ENCODE results near the gene ASL. TPM values are rescaled to one million over a fixed set of nuclear protein-coding genes. Genes with fewer than 3 reads are reported as not detected.

The ASL gene
- total RNA-seq, 1 experiment from 2014 or later, result 46.9 TPM

DNA sequence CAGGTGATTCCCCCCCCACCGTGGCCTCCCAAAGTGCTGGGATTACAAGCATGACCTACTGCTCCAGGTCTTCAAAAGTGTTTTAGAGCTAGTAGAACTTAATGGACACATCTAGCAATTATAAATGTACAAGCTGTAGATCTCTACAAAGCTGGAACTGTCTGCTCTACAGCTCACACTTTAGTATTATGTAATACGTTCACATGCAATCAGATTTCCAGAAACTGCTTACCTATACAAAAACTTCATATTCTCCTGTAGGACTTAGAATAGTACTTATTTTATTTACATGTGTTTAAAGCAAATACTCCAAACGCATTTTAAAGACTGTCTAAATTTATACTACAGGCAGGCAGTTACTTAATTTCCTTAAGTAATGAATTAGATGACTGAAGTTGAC, 39.2 kb upstream of the ASL start:
- Histone ChIP-seq H4K20me1 (ENCODE audit: insufficient read depth) (no peaks in the 10 kb centered on the region), H3K79me2 (ENCODE audit: insufficient read depth, low read length) (no peaks in the 10 kb centered on the region), H3K4me3 (replicated peaks in 1 of 2; ENCODE audit: low read depth in 1 of 2, low read length in 2 of 2) (no peak overlapping the region), H3K27me3 (ENCODE audit: insufficient read depth, low read length) (no peaks in the 10 kb centered on the region), H3K9me3 (ENCODE audit: control insufficient read depth in 1 of 2, insufficient read depth in 1 of 2, low read depth in 1 of 2, low read length in 2 of 2) (no peaks in the 10 kb centered on the region), H3K4me1 (ENCODE audit: control insufficient read depth in 1 of 2, insufficient read depth in 2 of 2, low read length in 2 of 2) (no peaks in the 10 kb centered on the region), H3K27ac (ENCODE audit: low read depth, low read length) (no peak overlapping the region), H2AFZ (ENCODE audit: low read depth, low read length, poor library complexity, severe bottlenecking) (no peak overlapping the region), H3K9ac (ENCODE audit: low read length) (no peak overlapping the region), H3K9me2 (ENCODE audit: insufficient read depth) (no peaks in the 10 kb centered on the region), H3K4me2 (ENCODE audit: low read length) (no peak overlapping the region), H3K36me3 (ENCODE audit: control insufficient read depth in 1 of 2, insufficient read depth in 2 of 2, low read length in 2 of 2) (no peaks in the 10 kb centered on the region)
- ChIA-PET CTCF (no interaction called here), RAD21 (ENCODE audit: low non-redundant PET in 1 of 2, low total read pairs in 2 of 2, uncharacterized antibody in 2 of 2, unreplicated experiment in 2 of 2) (interaction anchor here in 1 of 2 experiments (1.1 kb wide), 1 partner anchor 457 kb away, joined by 3 read pairs; no protein-coding TSS in a partner anchor), POLR2A (no interaction called here)
- intact Hi-C loops (cut with micrococcal nuclease), result loop anchor here (10.0 kb wide), 1 partner anchor 118 kb away; no protein-coding TSS in a partner anchor
- ATAC-seq (no peak), DNase-seq (ENCODE audit: low read depth, low spot score) (no peak)
- no TSS peak for BruUV-seq (replicated peaks)
- no peak for TF ChIP-seq EGR1 (IDR thresholded peaks at IDR 0.05; ENCODE audit: low read depth)
- TF ChIP-seq ZFX (IDR thresholded peaks at IDR 0.05), result no peak
- no peak for TF ChIP-seq RAD21 (IDR thresholded peaks at IDR 0.05; ENCODE audit: low read depth)
- no peak for TF ChIP-seq YY1 (IDR thresholded peaks at IDR 0.05; ENCODE audit: extremely low read depth, insufficient replicate concordance, low read depth, low read length)
- TF ChIP-seq SP1 (IDR thresholded peaks at IDR 0.05; ENCODE audit: low read depth), result no peak
- TF ChIP-seq TCF7L2 (IDR thresholded peaks at IDR 0.05; ENCODE audit: borderline replicate concordance, extremely low read depth, insufficient read depth, insufficient read length), result no peak
- no peak for TF ChIP-seq POLR2AphosphoS5 (IDR thresholded peaks at IDR 0.05; ENCODE audit: low read depth, low read length)
- TF ChIP-seq POLR2A (IDR thresholded peaks at IDR 0.05; ENCODE audit: borderline replicate concordance, extremely low read depth, insufficient read depth, insufficient read length), result no peak
- no peak for TF ChIP-seq SIN3A (IDR thresholded peaks at IDR 0.05; ENCODE audit: low read depth)

DNA sequence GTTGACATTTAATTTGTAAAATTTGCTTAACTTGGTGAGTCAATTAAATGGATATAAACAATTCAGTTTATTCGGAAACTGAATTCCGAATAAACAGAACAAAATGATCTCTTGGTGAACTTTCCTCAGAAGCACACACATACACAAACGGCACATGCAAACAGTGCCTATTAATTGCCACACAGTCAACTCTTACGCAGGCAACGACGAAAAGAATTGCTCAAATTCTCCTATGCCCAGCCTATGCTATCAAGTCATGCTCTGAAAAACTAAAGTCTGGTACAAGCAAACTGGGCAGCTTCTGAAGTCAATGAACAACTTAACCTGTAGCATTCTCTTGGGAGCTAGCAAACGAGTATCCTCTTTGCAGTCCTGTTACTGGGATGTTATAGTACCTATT, 38.8 kb upstream of the ASL start:
- Histone ChIP-seq H3K79me2 (ENCODE audit: insufficient read depth, low read length) (no peaks in the 10 kb centered on the region), H3K9me3 (ENCODE audit: control insufficient read depth in 1 of 2, insufficient read depth in 1 of 2, low read depth in 1 of 2, low read length in 2 of 2) (no peaks in the 10 kb centered on the region), H2AFZ (ENCODE audit: low read depth, low read length, poor library complexity, severe bottlenecking) (no peak overlapping the region), H3K9ac (ENCODE audit: low read length) (no peak overlapping the region), H3K4me3 (replicated peaks in 1 of 2; ENCODE audit: low read depth in 1 of 2, low read length in 2 of 2) (no peak overlapping the region), H4K20me1 (ENCODE audit: insufficient read depth) (no peaks in the 10 kb centered on the region), H3K4me1 (ENCODE audit: control insufficient read depth in 1 of 2, insufficient read depth in 2 of 2, low read length in 2 of 2) (no peaks in the 10 kb centered on the region), H3K9me2 (ENCODE audit: insufficient read depth) (no peaks in the 10 kb centered on the region), H3K27ac (ENCODE audit: low read depth, low read length) (no peak overlapping the region), H3K4me2 (ENCODE audit: low read length) (no peak overlapping the region), H3K27me3 (ENCODE audit: insufficient read depth, low read length) (no peaks in the 10 kb centered on the region), H3K36me3 (ENCODE audit: control insufficient read depth in 1 of 2, insufficient read depth in 2 of 2, low read length in 2 of 2) (no peaks in the 10 kb centered on the region)
- intact Hi-C loops (cut with micrococcal nuclease), result loop anchor here (10.0 kb wide), 1 partner anchor 118 kb away; no protein-coding TSS in a partner anchor
- CTCF ChIA-PET, result no interaction called here
- DNase-seq (ENCODE audit: low read depth, low spot score) (no peak), ATAC-seq (no peak)
- POLR2A ChIA-PET, result no interaction called here
- TF ChIP-seq SRF (IDR thresholded peaks at IDR 0.05; ENCODE audit: low read depth) (no peak), TCF7L2 (IDR thresholded peaks at IDR 0.05; ENCODE audit: borderline replicate concordance, extremely low read depth, insufficient read depth, insufficient read length) (no peak), REST (IDR thresholded peaks at IDR 0.05; ENCODE audit: low read depth) (no peak), YY1 (IDR thresholded peaks at IDR 0.05; ENCODE audit: extremely low read depth, insufficient replicate concordance, low read depth, low read length) (no peak), ZFX (IDR thresholded peaks at IDR 0.05) (no peak), RAD21 (IDR thresholded peaks at IDR 0.05; ENCODE audit: low read depth) (no peak), FOSL1 (IDR thresholded peaks at IDR 0.05; ENCODE audit: low read depth) (no peak), CEBPB (IDR thresholded peaks at IDR 0.05; ENCODE audit: low read depth) (no peak), EZH2 (IDR thresholded peaks at IDR 0.05) (no peak), SIN3A (IDR thresholded peaks at IDR 0.05; ENCODE audit: low read depth) (no peak), ZNF274 (IDR thresholded peaks at IDR 0.05; ENCODE audit: low read depth, low read length) (no peak), ELF1 (IDR thresholded peaks at IDR 0.05; ENCODE audit: borderline replicate concordance, low read depth) (no peak)
- BruUV-seq (replicated peaks), result no TSS peak
- RAD21 ChIA-PET (ENCODE audit: low non-redundant PET in 1 of 2, low total read pairs in 2 of 2, uncharacterized antibody in 2 of 2, unreplicated experiment in 2 of 2), result interaction anchor here in 1 of 2 experiments (1.1 kb wide), 1 partner anchor 457 kb away, joined by 3 read pairs; no protein-coding TSS in a partner anchor
